ENCODE data around the gene C16orf54. TPM values are rescaled to one million over a fixed set of nuclear protein-coding genes. Genes with fewer than 3 reads are reported as not detected.

The C16orf54 gene
- total and polyA plus RNA-seq, 9 of the 15 experiments (the other 6 are each of a cell fraction or from before 2014, with no cell fraction given), result 0.09 TPM; not detected in 8

GRCh38 chr16:29700253-29700987, 45.4 kb downstream of the C16orf54 start (continued):
- TF ChIP-seq YY1 (IDR thresholded peaks at IDR 0.05; ENCODE audit: borderline replicate concordance in 1 of 3, control insufficient read depth in 1 of 3, extremely low read depth in 1 of 3, insufficient read depth in 3 of 3, insufficient read length in 1 of 3, insufficient replicate concordance in 2 of 3, low read depth in 1 of 3, low read length in 2 of 3) (no peak), MYC (IDR thresholded peaks at IDR 0.05; ENCODE audit: low read depth, low read length) (peak; percentile 27; the same call in 1 of the 2 replicates), MYC (CRISPR knock-in tag; IDR thresholded peaks at IDR 0.05; ENCODE audit: borderline replicate concordance, low read depth) (no peak), NEUROD1 (IDR thresholded peaks at IDR 0.05; ENCODE audit: borderline replicate concordance, low read depth, low read length, partially characterized antibody) (no peak), ZNF347 (CRISPR knock-in tag; IDR thresholded peaks at IDR 0.05; ENCODE audit: low read depth) (no peak), ZNF511 (CRISPR knock-in tag; IDR thresholded peaks at IDR 0.05) (no peak), ATF7 (IDR thresholded peaks at IDR 0.05) (0 out of 2 replicates have a peak, but pooled peaks have one; percentile 15), XRCC5 (IDR thresholded peaks at IDR 0.05; ENCODE audit: low read depth, low read length) (peak; percentile 52; the same call in 1 of the 2 replicates), MTA3 (IDR thresholded peaks at IDR 0.05; ENCODE audit: borderline replicate concordance) (no peak), ZNF224 (CRISPR knock-in tag; IDR thresholded peaks at IDR 0.05) (no peak), PBX2 (CRISPR knock-in tag; IDR thresholded peaks at IDR 0.05; ENCODE audit: low read depth) (no peak), PBX2 (tag; conservative IDR thresholded peaks at IDR 0.05; ENCODE audit: low read depth) (no peak), E2F6 (IDR thresholded peaks at IDR 0.05; ENCODE audit: borderline replicate concordance in 1 of 2, extremely low read depth in 1 of 2, insufficient read depth in 1 of 2, insufficient read length in 1 of 2, low read depth in 1 of 2, low read length in 1 of 2, poor library complexity in 1 of 2, severe bottlenecking in 1 of 2) (peak in 1 of 2 experiments; percentile 16), CHCHD3 (CRISPR knock-in tag; IDR thresholded peaks at IDR 0.05) (no peak), CHAMP1 (IDR thresholded peaks at IDR 0.05) (no peak), IRF1 (CRISPR knock-in tag; IDR thresholded peaks at IDR 0.05; ENCODE audit: borderline replicate concordance) (no peak)
